Loucy (cell line): Measurements from ENCODE around the gene FDXR.

Experiments used
- H2AFZ ChIP-seq: fragments of 200-600 bp; sonication (generic); 2 replicates; pipeline ENCODE4 v1.6.0; 2016; ENCODE audit warnings: antibody characterized with exemption, mild to moderate bottlenecking, low read length, moderate library complexity
- H3F3A ChIP-seq: fragments of 200-600 bp; 2 replicates; pipeline ENCODE4 v1.6.0; 2016; ENCODE audit warnings: antibody characterized with exemption, low read depth, mild to moderate bottlenecking
- H3K27me3 ChIP-seq: fragments of 200-600 bp; sonication (generic); 2 replicates; pipeline ENCODE4 v1.6.1; 2014; ENCODE audit warnings: low read length, mild to moderate bottlenecking; ENCODE audit not compliant: insufficient read depth, poor library complexity, severe bottlenecking
- H3K36me3 ChIP-seq: fragments of 200-600 bp; sonication (generic); 2 replicates; pipeline ENCODE4 v1.6.1; 2016; ENCODE audit warnings: low read length; ENCODE audit not compliant: insufficient read depth
- H3K4me1 ChIP-seq: fragments of 200-600 bp; sonication (generic); 2 replicates; pipeline ENCODE4 v1.5.1; 2014; ENCODE audit warnings: low read length, mild to moderate bottlenecking; ENCODE audit not compliant: insufficient read depth, poor library complexity, severe bottlenecking
- H3K4me2 ChIP-seq: fragments of 200-600 bp; sonication (generic); 2 replicates; pipeline ENCODE4 v1.6.0; 2014; ENCODE audit warnings: antibody characterized with exemption, low read length, low read depth, mild to moderate bottlenecking; ENCODE audit not compliant: poor library complexity, severe bottlenecking
- H3K4me3 ChIP-seq: fragments of 200-600 bp; sonication (generic); 2 replicates; pipeline ENCODE4 v1.5.1; 2014; ENCODE audit warnings: low read length, mild to moderate bottlenecking, mixed read lengths; ENCODE audit not compliant: poor library complexity, severe bottlenecking
- H3K79me2 ChIP-seq: fragments of 200-600 bp; sonication (generic); 2 replicates; pipeline ENCODE4 v1.6.1; 2014; ENCODE audit warnings: low read length; ENCODE audit not compliant: insufficient read depth
- H3K9ac ChIP-seq: fragments of 200-600 bp; sonication (generic); 2 replicates; pipeline ENCODE4 v1.6.0; 2014; ENCODE audit warnings: mild to moderate bottlenecking, low read depth, low read length, moderate library complexity; ENCODE audit not compliant: poor library complexity, severe bottlenecking
- H3K9me2 ChIP-seq: fragments of 200-600 bp; sonication (generic); replicated peaks from 2 replicates; pipeline ENCODE4 v1.6.1; 2016; ENCODE audit warnings: low read depth, low read length, mixed read lengths
- H3K9me3 ChIP-seq: fragments of 200-600 bp; sonication (generic); 2 replicates; pipeline ENCODE4 v1.6.1; 2014; ENCODE audit warnings: mild to moderate bottlenecking, antibody characterized with exemption, low read length, low read depth; ENCODE audit not compliant: insufficient read depth
- H4K20me1 ChIP-seq: fragments of 200-600 bp; sonication (generic); 2 replicates; pipeline ENCODE4 v1.6.0; 2014; ENCODE audit warnings: antibody characterized with exemption, low read length, mild to moderate bottlenecking; ENCODE audit not compliant: insufficient read depth, poor library complexity, severe bottlenecking
- CTCF ChIP-seq: fragments of 200-600 bp; sonication (generic); conservative IDR thresholded peaks from 2 replicates; pipeline ENCODE4 v1.5.1; 2014; ENCODE audit warnings: mild to moderate bottlenecking, antibody characterized with exemption, low read length
- EZH2phosphoT487 ChIP-seq: fragments of 200-600 bp; IDR thresholded peaks from 2 replicates; pipeline ENCODE4 v1.6.1; 2018; ENCODE audit warnings: antibody characterized with exemption, mild to moderate bottlenecking, moderate library complexity, borderline replicate concordance

FDXR gene

GRCh38 chr17:74852237-74853047, 20.4 kb downstream of the FDXR start:
- Histone ChIP-seq H3K4me2 (no peak overlapping the region), H3K4me1 (no peaks in the 10 kb centered on the region), H3F3A (no peaks in the 10 kb centered on the region), H2AFZ (no peak overlapping the region), H3K4me3 (no peak overlapping the region), H3K9me3 (no peaks in the 10 kb centered on the region), H3K9ac (no peak overlapping the region), H3K79me2 (no peaks in the 10 kb centered on the region), H3K27me3 (no peaks in the 10 kb centered on the region), H4K20me1 (no peaks in the 10 kb centered on the region), H3K36me3 (no peaks in the 10 kb centered on the region), H3K9me2 (no peaks in the 10 kb centered on the region)
- TF ChIP-seq EZH2phosphoT487 (no peak), CTCF (no peak)

GRCh38 chr17:74851612-74852236, 21.1 kb downstream of the FDXR start:
- Histone ChIP-seq H3K4me2 (no peak overlapping the region), H3K27me3 (no peaks in the 10 kb centered on the region), H3K9me3 (no peaks in the 10 kb centered on the region), H4K20me1 (no peaks in the 10 kb centered on the region), H2AFZ (no peak overlapping the region), H3K9ac (no peak overlapping the region), H3K4me3 (no peak overlapping the region), H3K4me1 (no peaks in the 10 kb centered on the region), H3K36me3 (no peaks in the 10 kb centered on the region), H3F3A (no peaks in the 10 kb centered on the region), H3K79me2 (no peaks in the 10 kb centered on the region), H3K9me2 (no peaks in the 10 kb centered on the region)
- TF ChIP-seq CTCF: no peak
- TF ChIP-seq EZH2phosphoT487: no peak

- TF ChIP-seq CTCF: no peak
- no peak for TF ChIP-seq EZH2phosphoT487
- Histone ChIP-seq H2AFZ (no peak overlapping the region), H3K9ac (no peak overlapping the region), H3K4me2 (no peak overlapping the region), H3K27me3 (no peaks in the 10 kb centered on the region), H3K4me1 (no peaks in the 10 kb centered on the region), H3K36me3 (no peaks in the 10 kb centered on the region), H3K9me2 (no peaks in the 10 kb centered on the region), H4K20me1 (no peaks in the 10 kb centered on the region), H3K79me2 (no peaks in the 10 kb centered on the region), H3K4me3 (no peak overlapping the region), H3K9me3 (no peaks in the 10 kb centered on the region), H3F3A (no peaks in the 10 kb centered on the region)
Measured at GRCh38 chr17:74850914-74851313, 21.9 kb downstream of the FDXR start.
